H1 (cell line): ENCODE data around the gene PNPLA3. TPM values are rescaled to one million over a fixed set of nuclear protein-coding genes. Genes with fewer than 3 reads are reported as not detected.

Experiments used
- CTCF ChIA-PET: fragments of 300-600 bp; sonication (Branson Sonifier 250); formaldehyde crosslinking; loops from one replicate; lab custom pipeline; 2021; ENCODE audit not compliant: partially characterized antibody; lab: Charles Lee
- POLR2A ChIA-PET: fragments of 300-600 bp; sonication (Branson Sonifier 250); formaldehyde crosslinking; loops from one replicate; lab custom pipeline; 2021; ENCODE audit warnings: inconsistent platforms; ENCODE audit not compliant: partially characterized antibody; lab: Charles Lee
- DNase-seq, 2 experiments: peaks; one replicate each; pipeline versions ENCODE4 v3.0.0 to v3.0.0-alpha.2; 2010 to 2022; ENCODE audit warnings: low spot score in 2 of 2, low read depth in 1 of 2, mixed read lengths in 1 of 2
- FAIRE-seq: peaks from 2 replicates; lab custom pipeline; 2011; peaks lifted over from hg19 to GRCh38; lab: Jason Lieb, UNC
- H2AFZ ChIP-seq: 2 replicates; pipeline ENCODE4 v1.8.1; 2012; ENCODE audit warnings: low read length, inconsistent platforms
- H2AK5ac ChIP-seq: 2 replicates; pipeline ENCODE4 v1.6.1; 2013; ENCODE audit warnings: low read depth, low read length
- H2BK120ac ChIP-seq: replicated peaks from 2 replicates; pipeline ENCODE3; 2013; ENCODE audit warnings: low read depth, low read length, inconsistent platforms
- H2BK12ac ChIP-seq: 2 replicates; pipeline ENCODE4 v1.6.1; 2013; ENCODE audit warnings: low read depth, low read length
- H2BK15ac ChIP-seq: 2 replicates; pipeline ENCODE4 v1.6.1; 2013; ENCODE audit warnings: low read length
- H2BK20ac ChIP-seq: 2 replicates; pipeline ENCODE4 v1.6.1; 2013; ENCODE audit warnings: low read length
- H2BK5ac ChIP-seq: 2 replicates; pipeline ENCODE4 v1.6.1; 2013; ENCODE audit warnings: low read depth, low read length
- H3K14ac ChIP-seq: 2 replicates; pipeline ENCODE4 v1.6.1; 2013; ENCODE audit warnings: inconsistent platforms; ENCODE audit not compliant: insufficient read length
- H3K18ac ChIP-seq: 2 replicates; pipeline ENCODE4 v1.6.1; 2013; ENCODE audit warnings: low read length; ENCODE audit errors: extremely low read depth
- H3K23ac ChIP-seq: 2 replicates; pipeline ENCODE4 v1.6.1; 2013; ENCODE audit warnings: inconsistent platforms; ENCODE audit not compliant: insufficient read length
- H3K23me2 ChIP-seq: 2 replicates; pipeline ENCODE4 v1.6.1; 2013; ENCODE audit warnings: low read depth, low read length
- H3K27ac ChIP-seq: 2 replicates; pipeline ENCODE4 v1.6.1; 2011; ENCODE audit warnings: low read depth, low read length, inconsistent platforms
- H3K27me3 ChIP-seq, 4 experiments: replicated peaks in 1 of 4; 1 replicate in 1 of 4; 2 replicates in 3 of 4; pipeline versions ENCODE4 v1.6.1 to v1.8.1; 2011 to 2013; ENCODE audit warnings: low read length in 3 of 4, mild to moderate bottlenecking in 3 of 4, inconsistent platforms in 2 of 4, mixed read lengths in 2 of 4, moderate library complexity in 1 of 4; ENCODE audit not compliant: control insufficient read depth in 3 of 4, insufficient read depth in 3 of 4; ENCODE audit errors: extremely low read depth in 1 of 4
- H3K36me3 ChIP-seq, 4 experiments: 2 replicates each; pipeline versions ENCODE4 v1.6.1 to v1.8.1; 2011 to 2013; ENCODE audit warnings: mild to moderate bottlenecking in 4 of 4, low read length in 3 of 4, moderate library complexity in 2 of 4, control low read depth in 1 of 4, inconsistent platforms in 1 of 4; ENCODE audit not compliant: insufficient read depth in 4 of 4, control insufficient read depth in 2 of 4
- H3K4ac ChIP-seq: replicated peaks from 2 replicates; pipeline ENCODE3; 2013; ENCODE audit warnings: low read length, low read depth, mixed read lengths, inconsistent platforms; ENCODE audit not compliant: insufficient read length
- H3K4me1 ChIP-seq, 4 experiments: replicated peaks in 1 of 4; 1 replicate in 1 of 4; 2 replicates in 3 of 4; pipeline versions ENCODE4 v1.6.1 to v1.8.1; 2011 to 2013; ENCODE audit warnings: low read length in 3 of 4, inconsistent platforms in 2 of 4, mixed read lengths in 1 of 4; ENCODE audit not compliant: insufficient read depth in 4 of 4, control insufficient read depth in 3 of 4
- H3K4me2 ChIP-seq, 2 experiments: 2 replicates each; pipeline versions ENCODE4 v1.6.1 to v1.8.1; 2011 to 2013; ENCODE audit warnings: low read depth in 2 of 2, low read length in 2 of 2, control low read depth in 1 of 2, inconsistent platforms in 1 of 2, mild to moderate bottlenecking in 1 of 2; ENCODE audit not compliant: insufficient read depth in 1 of 2
- H3K4me3 ChIP-seq, 4 experiments: fragments of 200-600, 300-600 bp in 1 of 4; sonication (generic), shearing (Covaris generic), sonication (Bioruptor Twin) in 1 of 4; 2 replicates each; pipeline versions ENCODE4 v1.5.1 to v1.8.1; 2011 to 2016; ENCODE audit warnings: low read length in 4 of 4, low read depth in 3 of 4, control low read depth in 2 of 4, inconsistent platforms in 2 of 4, mild to moderate bottlenecking in 2 of 4, mixed read lengths in 1 of 4, moderate library complexity in 1 of 4; ENCODE audit not compliant: insufficient read depth in 2 of 4; ENCODE audit errors: extremely low read depth in 1 of 4
- H3K56ac ChIP-seq: replicated peaks from 2 replicates; pipeline ENCODE3; 2013; ENCODE audit warnings: low read depth, mild to moderate bottlenecking, mixed read lengths, low read length, inconsistent platforms; ENCODE audit not compliant: insufficient read length
- H3K79me1 ChIP-seq: 2 replicates; pipeline ENCODE4 v1.6.1; 2013; ENCODE audit warnings: low read depth, low read length, control low read depth
- H3K79me2 ChIP-seq, 2 experiments: 2 replicates each; pipeline versions ENCODE4 v1.6.1 to v1.8.1; 2012 to 2013; ENCODE audit warnings: low read length in 2 of 2, mild to moderate bottlenecking in 2 of 2, inconsistent platforms in 1 of 2; ENCODE audit not compliant: insufficient read depth in 2 of 2, control insufficient read depth in 1 of 2
- H3K9ac ChIP-seq, 4 experiments: replicated peaks in 1 of 4; 1 replicate in 1 of 4; 2 replicates in 3 of 4; pipeline versions ENCODE4 v1.6.1 to v1.8.1; 2011 to 2013; ENCODE audit warnings: low read depth in 3 of 4, low read length in 3 of 4, control low read depth in 2 of 4, mild to moderate bottlenecking in 2 of 4, moderate library complexity in 2 of 4, inconsistent platforms in 1 of 4; ENCODE audit errors: extremely low read depth in 1 of 4
- H3K9me3 ChIP-seq, 2 experiments: 2 replicates each; pipeline versions ENCODE4 v1.6.1 to v1.8.1; 2012 to 2013; ENCODE audit warnings: mild to moderate bottlenecking in 2 of 2, moderate library complexity in 2 of 2, control low read depth in 1 of 2, inconsistent platforms in 1 of 2, low read depth in 1 of 2, low read length in 1 of 2, mixed read lengths in 1 of 2; ENCODE audit not compliant: insufficient read depth in 2 of 2
- H4K20me1 ChIP-seq, 2 experiments: replicated peaks in 1 of 2; 2 replicates each; pipeline versions ENCODE3 to v1.8.1; 2011 to 2013; ENCODE audit warnings: inconsistent platforms in 2 of 2, low read length in 2 of 2, mild to moderate bottlenecking in 1 of 2; ENCODE audit not compliant: insufficient read depth in 2 of 2, control insufficient read depth in 1 of 2
- H4K5ac ChIP-seq: 2 replicates; pipeline ENCODE4 v1.6.1; 2013; ENCODE audit warnings: low read length, low read depth, mixed read lengths, inconsistent platforms; ENCODE audit not compliant: insufficient read length
- H4K8ac ChIP-seq: 2 replicates; pipeline ENCODE4 v1.8.0; 2013; ENCODE audit warnings: mild to moderate bottlenecking, moderate library complexity, low read length, inconsistent platforms; ENCODE audit not compliant: insufficient read depth; ENCODE audit errors: extremely low read depth
- H4K91ac ChIP-seq: replicated peaks from 2 replicates; pipeline ENCODE3; 2013; ENCODE audit warnings: low read length, mixed read lengths, inconsistent platforms; ENCODE audit not compliant: insufficient read length
- BRCA1 ChIP-seq: IDR thresholded peaks from 2 replicates; pipeline ENCODE4 v1.6.1; 2012; ENCODE audit warnings: low read depth, low read length, improper control_type of control experiment
- CTBP2 ChIP-seq: IDR thresholded peaks from 2 replicates; pipeline ENCODE4 v1.7.0; 2011; ENCODE audit warnings: borderline replicate concordance, mild to moderate bottlenecking, moderate library complexity, mixed read lengths, low read length; ENCODE audit not compliant: insufficient read depth, insufficient read length
- GTF2F1 ChIP-seq: IDR thresholded peaks from 2 replicates; pipeline ENCODE4 v1.6.1; 2012; ENCODE audit warnings: low read depth, low read length, improper control_type of control experiment, borderline replicate concordance
- HDAC2 ChIP-seq, 2 experiments: fragments of 300-600 bp in 1 of 2; sonication (generic) in 1 of 2; IDR thresholded peaks; 2 replicates each; pipeline ENCODE4 v1.6.1; 2011 to 2012; ENCODE audit warnings: low read depth in 2 of 2, low read length in 2 of 2, mild to moderate bottlenecking in 2 of 2, moderate library complexity in 2 of 2, borderline replicate concordance in 1 of 2, inconsistent platforms in 1 of 2
- HDAC6 ChIP-seq: IDR thresholded peaks from one replicate; pipeline ENCODE4 v1.7.1; 2012; ENCODE audit warnings: low read depth, mild to moderate bottlenecking, inconsistent platforms, low read length, moderate library complexity
- NANOG ChIP-seq: IDR thresholded peaks from 2 replicates; pipeline ENCODE4 v1.6.1; 2011; ENCODE audit warnings: low read length, low read depth, mild to moderate bottlenecking, inconsistent platforms; ENCODE audit not compliant: insufficient read depth, poor library complexity, severe bottlenecking
- SAP30 ChIP-seq: fragments of 300-600 bp; sonication (generic); IDR thresholded peaks from 2 replicates; pipeline ENCODE4 v1.7.1; 2012; ENCODE audit warnings: low read length, moderate library complexity, mild to moderate bottlenecking, inconsistent platforms; ENCODE audit not compliant: insufficient read depth, insufficient replicate concordance
- WGBS, 2 experiments: shearing (Covaris generic) in 1 of 2; methylation state at CpG; one replicate each; pipeline versions ENCODE4 v1.1.6 to v1.1.7; 2013 to 2015; ENCODE audit warnings: low lambda C conversion rate in 2 of 2, mixed read lengths in 2 of 2, inconsistent platforms in 1 of 2, low coverage in 1 of 2, missing lambda C conversion rate in 1 of 2; ENCODE audit not compliant: insufficient replicate concordance in 2 of 2, insufficient coverage in 1 of 2, insufficient read length in 1 of 2; ENCODE audit errors: extremely low coverage in 1 of 2, missing lambda C conversion rate in 1 of 2; 5-methylcytosine and 5-hydroxymethylcytosine counted together
- polyA plus RNA-seq, 7 experiments: library from polyadenylated mRNA; depleted of rRNA in 3 of 7; stranded (reverse) in 5 of 7; unstranded in 2 of 7; fragments of >200 nt in 5 of 7; fragments of 200-250 nt in 2 of 7; gene quantifications; 1 replicate in 5 of 7; 2 replicates in 1 of 7; 4 replicates in 1 of 7; pipeline versions ENCODE4 v1.2.1 to v1.2.3, GENCODE V29; 2011 to 2013; ENCODE audit warnings: missing spikeins in 2 of 7, mixed read lengths in 2 of 7
- total RNA-seq: library from RNA; stranded (reverse); fragmentation: NEBNext Ultra II Directional; extraction: Animal tissue kit (Norgen Biotek cat#: 25700); gene quantifications from 2 replicates; pipeline ENCODE4 v1.2.1, GENCODE V29; 2021

PNPLA3 gene
- total and polyA plus RNA-seq, 2 of the 8 experiments (the other 6 are each of a cell fraction or from before 2014, with no cell fraction given), result 17.5 to 23.4 TPM

DNA sequence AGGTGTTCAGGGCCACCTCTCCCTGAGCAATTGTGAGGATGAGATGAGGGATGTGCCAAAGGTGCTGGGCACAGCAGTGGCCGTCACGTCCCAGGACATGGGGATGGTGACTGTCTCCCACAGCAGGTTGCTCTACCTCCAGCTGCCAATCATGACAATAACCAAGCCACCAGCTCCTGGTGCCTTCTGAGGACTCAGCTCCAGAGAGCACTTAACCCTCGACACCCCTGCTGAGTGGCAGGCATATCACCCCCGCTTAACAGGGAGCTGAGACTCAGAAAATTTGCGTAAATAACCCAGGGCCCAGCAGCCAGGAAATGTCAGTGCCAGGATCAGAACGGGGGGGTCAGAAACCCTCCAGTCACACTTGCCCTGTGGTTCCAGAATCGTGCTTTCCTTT, 23.4 kb upstream of the PNPLA3 start:
- peaks cover 0 to 4% (median 0%) of the 10 kb centered on the region in 4 experiments; a peak in 4 of 7 replicates for H3K4me1 ChIP-seq
- no peak overlapping the region for H4K8ac ChIP-seq
- no peak overlapping the region for H2AK5ac ChIP-seq
- no peaks in the 10 kb centered on the region for H3K36me3 ChIP-seq
- H2BK20ac ChIP-seq, result no peak overlapping the region
- H3K14ac ChIP-seq, result no peak overlapping the region
- no peak for TF ChIP-seq SAP30
- no peak for TF ChIP-seq CTBP2
- TF ChIP-seq HDAC6, result no peak
- TF ChIP-seq GTF2F1, result no peak
- TF ChIP-seq NANOG, result no peak
- no peak for TF ChIP-seq BRCA1
- TF ChIP-seq HDAC2 (IDR thresholded peaks at IDR 0.05; ENCODE audit: borderline replicate concordance in 1 of 2, low read depth in 2 of 2, low read length in 2 of 2), result no peak
- TF ChIP-seq, all 59 proteins: peak for 0
- POLR2A ChIA-PET, result interaction anchor here (1.1 to 1.2 kb wide), 2 partner anchors 14 to 1286 kb away, joined by 3 to 4 read pairs; partner anchors contain the start of gene POLDIP3
- Histone ChIP-seq H4K5ac (no peak overlapping the region), H4K91ac (peak overlapping the region; percentile 80), H3K79me2 (no peaks in the 10 kb centered on the region), H2BK15ac (no peak overlapping the region), H2AFZ (no peak overlapping the region), H3K23me2 (no peaks in the 10 kb centered on the region), H3K18ac (no peak overlapping the region), H3K4ac (no peak overlapping the region), H2BK120ac (no peak overlapping the region), H3K27ac (no peak overlapping the region), H3K4me2 (no peak overlapping the region), H3K56ac (no peak overlapping the region), H3K4me3 (no peak overlapping the region), H3K9me3 (no peaks in the 10 kb centered on the region), H3K27me3 (no peaks in the 10 kb centered on the region), H3K23ac (no peak overlapping the region), H2BK12ac (no peak overlapping the region), H4K20me1 (peaks cover 0 to 2% of the 10 kb centered on the region in 2 experiments), H3K79me1 (no peaks in the 10 kb centered on the region; the same call in 1 of the 2 replicates), H2BK5ac (no peak overlapping the region), H3K9ac (no peak overlapping the region)
- DNase-seq (no peak), FAIRE-seq (no peak)
- WGBS, 2 experiments, result 77% methylated on average over 7 of the region's 7 CpGs; no CpG with 5 or more reads in 1 of the 2 experiments
- CTCF ChIA-PET, result interaction anchor here (0.7 to 21.4 kb wide), 7 partner anchors 9 to 45 kb away, joined by 3 to 226 read pairs (median 3); partner anchors contain the start of gene SULT4A1
